BJ (cell line): ENCODE results near the gene CRY1. TPM values are rescaled to one million over a fixed set of nuclear protein-coding genes. Genes with fewer than 3 reads are reported as not detected.

Experiments
- CTCF ChIA-PET: fragments of 350-600 bp; formaldehyde crosslinking; extraction: SDS; loops from one replicate; lab custom pipeline; 2021; ENCODE audit warnings: antibody characterized with exemption, inconsistent platforms; lab: Yijun Ruan, JAX
- POLR2A ChIA-PET: fragments of 300-600 bp; sonication (Branson Sonifier 250); formaldehyde crosslinking; extraction: SDS; loops from one replicate; lab custom pipeline; 2021; ENCODE audit warnings: antibody characterized with exemption; lab: Charles Lee
- DNase-seq: peaks from one replicate; pipeline ENCODE4 v3.0.0-alpha.2; 2011; ENCODE audit warnings: low read depth
- H3K27me3 ChIP-seq: 2 replicates; pipeline ENCODE4 v1.6.0; 2011; ENCODE audit warnings: low read length; ENCODE audit not compliant: control insufficient read depth, insufficient read depth
- H3K36me3 ChIP-seq: 2 replicates; pipeline ENCODE4 v1.5.1; 2011; ENCODE audit warnings: low read length; ENCODE audit not compliant: control insufficient read depth, insufficient read depth
- H3K4me3 ChIP-seq: 2 replicates; pipeline ENCODE4 v1.5.1; 2011; ENCODE audit warnings: low read depth, mild to moderate bottlenecking, control low read depth, low read length
- CTCF ChIP-seq: IDR thresholded peaks from 2 replicates; pipeline ENCODE4 v1.5.1; 2011; ENCODE audit warnings: low read depth, mild to moderate bottlenecking, control low read depth, inconsistent platforms, low read length, moderate library complexity; ENCODE audit not compliant: insufficient read depth
- polyA plus RNA-seq: library from polyadenylated mRNA; depleted of rRNA; stranded (reverse); fragments of >200 nt; gene quantifications from 2 replicates; pipeline ENCODE4 v1.2.3, GENCODE V29; 2011; rRNA removed

CRY1 gene
- polyA plus RNA-seq, 1 experiment: 6.9 TPM

- no peak for DNase-seq
- POLR2A ChIA-PET: no interaction called here
- Histone ChIP-seq H3K4me3 (no peak overlapping the region), H3K36me3 (no peaks in the 10 kb centered on the region), H3K27me3 (no peaks in the 10 kb centered on the region)
- TF ChIP-seq CTCF: no peak
- CTCF ChIA-PET: no interaction called here
Measured at GRCh38 chr12:106941481-106942156, 151.7 kb downstream of the CRY1 start.

Other genes with a start within 250 kb of the CRY1 start
- gene TMEM263, start 137.6 kb downstream of the CRY1 start, polyA plus RNA-seq: 52.3 and 64.2 TPM in 2 replicates
- 3.2 and 4.3 TPM in 2 replicates for gene MTERF2, start 106.4 kb downstream of the CRY1 start, polyA plus RNA-seq